Activated CD4-positive, CD25-positive, alpha-beta regulatory T cell (primary cell): Measurements from ENCODE around the gene GMEB2.

Source experiments
- DNase-seq, 4 experiments: peaks; one replicate each; lab custom pipeline; 2025; lab: John Stamatoyannopoulos, UW

GMEB2 gene

DNA sequence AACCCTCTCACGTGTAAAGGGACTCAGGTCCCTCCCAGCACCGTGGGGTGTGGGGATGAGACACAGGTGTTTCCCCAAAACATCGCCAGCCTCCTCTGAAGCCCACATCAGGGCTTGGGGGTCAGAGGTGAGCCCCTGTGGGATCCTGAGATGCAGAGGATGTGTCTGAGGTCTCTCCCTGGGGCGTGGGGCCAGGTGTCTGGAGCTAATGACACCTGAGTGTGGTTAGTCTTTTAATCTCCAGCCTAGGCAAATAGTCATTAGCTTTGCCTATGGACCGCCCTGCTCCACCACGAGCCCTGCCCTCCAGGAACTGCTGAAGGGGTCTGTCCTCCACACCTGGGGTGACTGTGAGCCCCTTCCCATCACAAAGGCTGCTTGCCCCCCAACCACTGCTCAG is 81.1 kb downstream of the GMEB2 start:
- DNase-seq, result no peak

GRCh38 chr20:63544958-63545516 is 81.9 kb downstream of the GMEB2 start:
- no peak for DNase-seq

DNA sequence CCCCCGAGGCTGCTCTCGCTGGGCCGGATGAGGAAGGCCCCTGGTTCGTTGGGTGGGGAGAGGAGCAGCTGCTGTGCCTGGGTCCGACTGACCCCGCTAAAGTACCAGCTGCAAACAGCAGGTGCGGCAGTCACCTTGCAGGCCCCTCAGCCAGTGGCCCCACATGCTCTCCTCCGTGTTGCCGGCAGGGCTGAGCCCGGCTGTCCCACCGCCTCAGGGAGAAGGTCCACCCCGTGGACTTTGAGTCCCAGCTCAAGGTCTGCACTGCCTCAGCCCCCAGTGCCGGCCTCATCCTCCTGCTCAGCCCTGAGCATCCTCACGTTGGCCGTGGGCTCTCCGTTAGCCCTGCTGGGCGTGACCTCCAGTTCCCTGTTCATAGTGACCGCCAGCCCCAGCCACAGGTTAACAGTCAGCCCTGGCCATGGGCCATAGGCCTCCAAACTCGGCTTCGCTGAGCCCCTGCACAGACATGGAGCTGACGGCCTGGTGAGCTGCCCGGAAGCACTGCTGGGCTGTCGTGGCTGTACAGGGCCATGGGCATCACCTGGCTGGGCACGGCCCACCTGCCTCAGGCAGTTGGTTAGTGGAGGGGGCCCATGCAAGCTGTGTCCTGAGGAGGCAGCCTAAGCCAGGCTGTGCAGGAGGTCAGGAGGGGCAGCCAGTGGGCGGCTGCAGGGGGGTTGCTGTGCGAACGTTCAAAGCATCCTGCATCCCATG is 82.5 kb downstream of the GMEB2 start:
- no peak for DNase-seq

DNA sequence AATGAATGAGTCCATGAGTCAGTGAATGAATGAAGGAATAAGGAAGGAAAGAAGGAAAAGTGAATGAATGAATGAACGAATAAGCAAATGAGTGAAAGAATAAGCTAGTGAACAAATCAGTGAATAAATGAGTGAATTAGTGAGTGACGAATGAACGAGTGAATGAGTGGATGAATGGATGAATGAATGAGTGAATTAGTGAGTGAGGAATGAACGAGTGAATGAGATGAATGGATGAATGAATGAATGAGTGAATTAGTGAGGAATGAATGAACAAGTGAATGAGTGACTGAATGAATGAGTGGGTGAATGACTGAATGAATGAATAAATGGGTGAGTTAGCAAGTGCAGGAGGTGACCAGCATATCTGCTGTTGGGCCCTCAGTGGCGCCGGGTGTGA is 83.2 kb downstream of the GMEB2 start:
- DNase-seq, result no peak

- no peak for DNase-seq
These were observed 83.8 kb downstream of the GMEB2 start for GRCh38 chr20:63543131-63543530.

DNA sequence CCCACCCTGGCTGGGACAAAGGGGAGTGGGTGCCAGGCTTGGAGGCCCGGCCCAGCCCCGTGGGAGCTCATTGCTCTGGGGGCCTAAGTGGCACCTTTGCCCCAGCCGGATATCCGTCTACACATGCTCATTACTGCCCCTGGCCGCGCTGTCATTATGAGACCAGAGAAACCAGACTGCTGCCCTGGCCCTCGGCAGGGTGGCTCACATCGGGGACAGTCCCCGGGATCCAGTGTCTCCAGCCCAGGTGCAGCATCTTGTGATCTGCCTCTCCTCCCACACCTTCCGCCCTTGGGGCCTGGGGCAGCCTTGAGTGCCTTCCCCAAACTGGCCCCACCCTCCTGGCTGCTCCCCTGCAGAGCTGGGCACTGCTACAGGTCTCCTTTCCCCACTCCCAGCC is 84.2 kb downstream of the GMEB2 start:
- no peak for DNase-seq

DNA sequence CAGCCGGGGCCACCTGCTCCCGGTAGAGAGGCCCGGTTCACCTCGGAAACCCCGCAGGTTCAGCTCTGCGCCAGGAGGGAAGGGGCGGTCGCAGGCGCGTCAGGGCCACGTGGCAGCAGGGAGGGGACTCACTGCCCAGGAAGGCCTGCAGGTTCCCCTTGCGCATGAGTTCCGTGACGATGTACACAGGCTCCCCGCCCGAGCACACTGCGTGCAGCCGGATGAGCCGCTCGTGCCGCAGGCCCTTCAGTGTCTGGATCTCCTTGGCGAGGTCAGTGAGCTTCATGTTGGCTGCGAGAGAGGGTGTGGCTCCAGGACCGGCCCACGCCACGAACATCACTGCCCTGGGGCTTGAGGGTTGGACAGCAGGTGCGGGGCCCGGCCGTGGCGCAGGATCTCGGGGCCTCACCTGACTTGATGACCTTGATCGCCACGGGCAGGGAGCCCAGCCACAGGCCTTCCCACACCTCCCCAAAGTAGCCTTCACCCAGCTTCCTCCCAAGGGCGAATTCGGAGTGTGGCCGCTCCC is 84.8 kb downstream of the GMEB2 start:
- no peak for DNase-seq

GRCh38 chr20:63541371-63541770 is 85.5 kb downstream of the GMEB2 start:
- DNase-seq, result no peak

- no peak for DNase-seq
These were observed 86.3 kb downstream of the GMEB2 start for GRCh38 chr20:63540417-63541186.

- DNase-seq, result no peak
These were observed 87.2 kb downstream of the GMEB2 start for GRCh38 chr20:63539441-63540370.

DNA sequence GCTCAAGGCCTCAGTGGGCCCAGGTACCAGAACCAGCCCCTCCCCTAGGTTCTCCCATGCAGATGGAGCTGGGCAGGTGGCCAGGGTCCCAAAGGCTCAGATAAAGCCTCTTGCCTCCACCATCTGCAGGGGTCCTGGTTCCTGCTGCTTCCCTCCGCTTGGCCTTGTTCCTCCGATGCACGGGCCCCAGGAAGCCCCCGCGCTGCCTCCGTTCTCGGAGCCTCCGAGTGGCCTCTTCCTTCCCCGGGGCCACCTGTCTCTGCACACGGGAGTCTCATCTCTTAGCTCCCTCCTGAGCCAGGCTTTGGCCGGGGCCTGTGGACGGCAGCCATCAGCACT is 87.8 kb downstream of the GMEB2 start:
- DNase-seq, result no peak

DNA sequence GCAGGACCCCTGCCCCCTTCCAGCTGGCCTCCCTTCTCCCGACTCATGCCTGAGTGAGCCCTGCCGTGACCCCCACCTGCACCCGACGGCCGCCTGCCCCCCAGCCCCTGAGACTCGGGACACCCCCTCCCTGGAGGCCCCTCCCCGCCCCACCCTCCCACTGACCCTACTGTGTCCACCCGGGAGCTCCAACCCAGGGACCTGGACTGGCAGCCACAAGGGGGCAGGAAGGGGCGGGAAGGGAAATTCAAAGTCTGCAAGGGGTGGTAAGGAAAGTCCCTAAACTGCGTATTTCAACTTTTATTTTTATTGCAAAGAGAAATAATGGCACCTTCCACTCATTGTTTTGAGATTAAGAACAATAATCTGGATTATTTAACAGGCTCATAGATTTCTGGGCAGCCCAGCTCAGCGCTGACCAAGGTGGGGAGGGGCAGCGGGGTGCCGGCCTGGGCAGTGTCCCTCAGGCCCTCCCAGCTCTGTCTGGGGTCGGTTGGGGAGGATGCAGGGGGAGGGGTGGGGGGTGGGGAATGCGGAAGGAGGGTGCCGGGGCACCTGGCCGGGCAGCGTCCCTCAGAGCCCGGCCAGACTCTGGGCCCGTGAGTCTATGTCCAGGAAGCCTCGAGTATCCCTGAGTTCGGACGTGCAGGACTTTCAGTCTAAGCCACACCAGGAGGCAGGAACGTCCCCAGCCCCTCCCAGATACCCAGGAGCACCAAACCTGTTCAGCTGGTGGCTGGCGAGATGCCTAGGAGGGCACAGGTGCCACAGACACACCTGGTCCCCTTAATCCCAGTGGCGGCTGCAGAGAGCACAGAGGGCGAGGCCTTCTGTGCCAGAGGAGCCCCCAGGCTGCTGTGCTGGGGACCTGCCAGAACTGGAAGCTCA is 88.5 kb downstream of the GMEB2 start:
- DNase-seq, result no peak
